ENCODE data around the gene GRM2. TPM values are rescaled to one million over a fixed set of nuclear protein-coding genes. Genes with fewer than 3 reads are reported as not detected.

GRM2 gene
- total and polyA plus RNA-seq, 2 of the 8 experiments (the other 6 are each of a cell fraction or from before 2014, with no cell fraction given): 3.9 to 10.5 TPM

DNA sequence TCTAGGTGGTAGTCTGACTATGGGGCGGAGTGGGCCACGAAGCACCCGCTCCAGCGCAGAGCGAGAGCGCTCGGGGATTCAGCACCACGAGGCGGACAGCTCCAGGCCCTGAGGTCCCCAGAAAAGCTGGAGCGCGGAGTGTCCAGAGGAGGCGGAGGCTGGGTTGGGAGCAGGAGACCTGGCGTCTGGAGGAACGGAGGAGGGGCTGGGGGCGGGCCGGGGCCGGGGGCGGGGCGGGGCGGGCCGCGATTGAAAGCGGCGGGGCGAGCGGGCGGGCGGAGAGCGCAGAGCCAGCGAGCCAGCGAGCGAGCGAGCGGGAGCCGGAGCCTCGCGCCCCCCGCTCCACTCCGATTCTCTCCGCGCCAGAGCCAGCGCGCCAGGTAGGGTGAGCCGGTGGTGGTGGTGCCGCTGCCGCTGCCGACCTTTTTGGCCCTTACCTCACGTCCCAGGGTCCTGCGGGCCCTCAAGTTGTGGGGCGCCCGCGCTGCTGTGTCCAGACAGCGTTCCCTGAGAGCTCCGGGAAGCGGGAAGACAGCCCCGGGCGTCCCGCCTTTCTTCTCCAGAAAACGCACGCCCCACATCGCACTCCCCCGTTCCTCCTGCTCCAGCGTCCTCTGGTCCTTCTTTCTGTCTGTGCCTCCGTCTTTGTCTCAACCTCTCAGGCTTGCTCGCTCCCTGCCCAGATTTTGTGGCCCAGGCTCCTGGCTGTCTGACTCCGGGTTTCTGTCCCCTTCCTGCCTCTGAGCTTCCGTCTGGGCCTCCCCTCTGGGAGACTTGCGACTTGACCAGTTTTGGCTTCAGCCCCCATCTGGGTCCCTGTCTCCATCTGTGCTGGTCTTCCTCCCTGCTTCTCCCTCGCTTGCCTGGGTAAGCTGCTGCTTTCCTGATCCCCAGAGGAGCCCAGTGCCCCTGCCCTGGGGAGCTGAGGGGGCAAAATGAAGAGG lies at the start of gene GRM2 (continued):
- TF ChIP-seq KDM4A (IDR thresholded peaks at IDR 0.05; ENCODE audit: low read depth, low read length, severe bottlenecking) (peak; percentile 83), SP4 (IDR thresholded peaks at IDR 0.05; ENCODE audit: low read length) (no peak)

Measured in H1 (cell line).